NT2/D1 (cell line): ENCODE results near the gene RMC1.

ENCODE experiments used
- DNase-seq: peaks from one replicate; pipeline ENCODE4 v3.0.0-alpha.2; 2011; ENCODE audit warnings: low read depth, low spot score
- H3K27me3 ChIP-seq: 2 replicates; pipeline ENCODE4 v1.6.0; 2011; ENCODE audit warnings: mild to moderate bottlenecking; ENCODE audit not compliant: insufficient read length, insufficient read depth
- H3K36me3 ChIP-seq: 2 replicates; pipeline ENCODE4 v1.6.1; 2011; ENCODE audit warnings: mild to moderate bottlenecking, low read length, mixed read lengths; ENCODE audit not compliant: insufficient read depth, insufficient read length
- H3K4me1 ChIP-seq: 2 replicates; pipeline ENCODE4 v1.5.1; 2011; ENCODE audit not compliant: insufficient read depth, insufficient read length
- H3K4me3 ChIP-seq: 2 replicates; pipeline ENCODE4 v1.5.1; 2011; ENCODE audit warnings: low read depth; ENCODE audit not compliant: insufficient read length
- H3K9ac ChIP-seq: 2 replicates; pipeline ENCODE4 v1.6.0; 2011; ENCODE audit warnings: low read depth; ENCODE audit not compliant: insufficient read length
- H3K9me3 ChIP-seq: 2 replicates; pipeline ENCODE4 v1.5.1; 2011; ENCODE audit warnings: mild to moderate bottlenecking, low read length; ENCODE audit not compliant: insufficient read depth
- SUZ12 ChIP-seq: IDR thresholded peaks from 2 replicates; pipeline ENCODE4 v1.6.1; 2011; ENCODE audit not compliant: insufficient read length, insufficient read depth; ENCODE audit errors: extremely low read depth
- YY1 ChIP-seq: IDR thresholded peaks from 2 replicates; pipeline ENCODE4 v1.6.1; 2011; ENCODE audit not compliant: insufficient read length, insufficient read depth
- ZNF274 ChIP-seq: IDR thresholded peaks from 2 replicates; pipeline ENCODE4 v1.6.1; 2011; ENCODE audit warnings: mild to moderate bottlenecking, low read depth, low read length

Gene RMC1

DNA sequence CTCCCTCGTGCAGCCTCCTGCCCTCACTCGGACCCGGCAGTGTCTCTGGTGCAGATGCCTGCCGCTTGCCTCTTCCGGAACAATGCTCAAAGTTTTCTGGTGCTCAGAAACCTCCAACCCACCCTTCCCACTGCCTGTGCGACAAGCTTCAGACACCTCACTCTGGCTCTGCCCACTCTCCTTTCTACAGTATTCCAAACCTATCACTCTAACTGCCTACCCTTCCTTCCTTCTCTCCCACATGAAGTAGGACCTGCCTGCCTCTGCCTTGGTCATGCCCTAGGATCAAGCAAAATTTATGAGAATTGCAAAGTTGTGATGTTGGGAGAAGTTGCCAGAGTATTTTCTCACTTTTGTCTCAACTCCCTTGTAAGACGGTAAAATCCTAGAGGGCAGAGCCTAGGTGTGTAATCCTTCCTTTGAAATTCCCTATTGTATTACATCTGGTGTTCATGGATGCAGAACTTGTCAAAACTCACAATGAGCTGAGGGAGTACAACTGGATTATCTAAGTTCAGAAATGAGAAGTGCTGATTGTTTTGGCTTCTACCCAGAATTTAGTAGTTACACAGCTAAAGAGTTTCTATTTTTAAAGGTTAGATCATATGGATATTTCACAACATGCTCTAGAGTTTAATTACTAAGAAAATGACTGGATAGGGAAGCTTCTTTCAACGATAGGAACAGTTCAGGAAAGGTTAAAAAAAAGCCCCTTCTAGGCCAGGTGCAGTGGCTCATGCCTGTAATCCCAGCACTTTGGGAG is 75.8 kb downstream of the RMC1 start:
- DNase-seq: no peak
- no peaks in the 10 kb centered on the region for H3K4me1 ChIP-seq
- no peak overlapping the region for H3K4me3 ChIP-seq
- no peak overlapping the region for H3K9ac ChIP-seq
- H3K27me3 ChIP-seq: no peaks in the 10 kb centered on the region
- no peak for TF ChIP-seq YY1
- TF ChIP-seq SUZ12: no peak
- TF ChIP-seq ZNF274: no peak
- H3K9me3 ChIP-seq: no peaks in the 10 kb centered on the region; the same call in 1 of the 2 replicates
- peaks cover 14% of the 10 kb centered on the region for H3K36me3 ChIP-seq

DNA sequence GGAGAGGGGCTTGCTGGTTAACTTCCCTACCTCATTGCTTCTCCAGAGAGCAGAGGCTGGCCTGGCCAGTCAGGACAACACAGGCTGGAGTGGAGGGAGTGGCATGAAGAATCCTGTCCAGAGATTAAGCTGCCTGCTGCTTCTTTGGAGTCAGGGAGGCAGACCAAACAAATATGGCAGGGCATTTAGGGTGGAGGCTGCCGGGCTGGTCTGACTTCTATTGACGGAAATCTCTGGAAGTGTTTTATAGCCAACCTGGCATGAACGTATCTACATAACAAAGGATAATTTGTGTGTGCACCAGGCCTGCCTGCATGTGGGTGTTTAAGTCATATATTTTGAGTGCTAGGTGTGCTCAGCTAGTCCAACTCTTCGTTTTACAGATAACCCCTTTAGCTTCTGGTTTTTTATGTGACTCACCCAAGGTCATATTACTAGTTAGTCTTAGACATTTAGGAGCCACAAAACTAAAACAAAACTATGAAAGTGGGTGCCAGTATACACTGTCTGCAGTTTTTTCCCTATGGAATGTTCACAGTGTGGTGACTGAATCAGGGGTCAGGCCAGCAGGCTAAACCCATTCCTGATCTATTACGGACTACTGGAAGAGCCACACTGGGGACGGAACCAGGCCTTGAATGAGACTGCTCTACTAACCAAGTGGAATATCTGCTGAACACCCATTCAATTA is 77.5 kb downstream of the RMC1 start:
- Histone ChIP-seq H3K4me1 (no peaks in the 10 kb centered on the region), H3K9me3 (no peaks in the 10 kb centered on the region; the same call in 1 of the 2 replicates), H3K27me3 (no peaks in the 10 kb centered on the region), H3K9ac (no peak overlapping the region), H3K36me3 (peaks cover 8% of the 10 kb centered on the region), H3K4me3 (no peak overlapping the region)
- DNase-seq: no peak
- TF ChIP-seq SUZ12 (no peak), ZNF274 (no peak), YY1 (no peak)
